Measurements from ENCODE around the gene FOXO1.

GRCh38 chr13:40559915-40560314 is 106.5 kb downstream of the FOXO1 start:
- no peak for TF ChIP-seq CTCF (conservative IDR thresholded peaks at IDR 0.05)
- TF ChIP-seq EZH2 (IDR thresholded peaks at IDR 0.05; ENCODE audit: low read depth): no peak
